Endothelial cell of umbilical vein (primary cell): ENCODE results near the gene HHATL. TPM values are rescaled to one million over a fixed set of nuclear protein-coding genes. Genes with fewer than 3 reads are reported as not detected.

ENCODE experiments used
- BruUV-seq: library from RNA; stranded (reverse); fragments of 400-500 nt; replicated peaks from 2 replicates; lab custom pipeline; 2021; lab: Mats Ljungman, UMichigan
- CTCF ChIA-PET: fragments of 300-600, 350-600 bp; sonication (Branson Sonifier 250); formaldehyde crosslinking; loops from one replicate; lab custom pipeline; 2021; ENCODE audit warnings: antibody characterized with exemption, inconsistent platforms; lab: Charles Lee
- POLR2A ChIA-PET: fragments of 300-600, 350-600 bp; sonication (Branson Sonifier 250); formaldehyde crosslinking; loops from one replicate; lab custom pipeline; 2021; ENCODE audit warnings: antibody characterized with exemption, inconsistent platforms; lab: Charles Lee
- DNase-seq: peaks from one replicate; pipeline ENCODE4 v3.0.0-alpha.2; 2011; ENCODE audit warnings: low read depth, low spot score
- FAIRE-seq: peaks from 2 replicates; lab custom pipeline; 2011; peaks lifted over from hg19 to GRCh38; lab: Jason Lieb, UNC
- H2AFZ ChIP-seq: 2 replicates; pipeline ENCODE4 v1.6.0; 2012; ENCODE audit warnings: low read depth, low read length, control low read depth, inconsistent platforms
- H3K27ac ChIP-seq: 2 replicates; pipeline ENCODE4 v1.5.1; 2011; ENCODE audit warnings: low read depth, mild to moderate bottlenecking, control low read depth, low read length, moderate library complexity; ENCODE audit not compliant: insufficient read depth
- H3K27me3 ChIP-seq, 2 experiments: 2 replicates each; pipeline versions ENCODE4 v1.6.0 to v1.6.1; 2011; ENCODE audit warnings: low read length in 2 of 2, mixed read lengths in 1 of 2; ENCODE audit not compliant: control insufficient read depth in 2 of 2, insufficient read depth in 2 of 2
- H3K36me3 ChIP-seq, 2 experiments: 2 replicates in 1 of 2; 3 replicates in 1 of 2; pipeline ENCODE4 v1.5.1; 2011; ENCODE audit warnings: low read length in 2 of 2, mild to moderate bottlenecking in 1 of 2, moderate library complexity in 1 of 2; ENCODE audit not compliant: control insufficient read depth in 2 of 2, insufficient read depth in 2 of 2; ENCODE audit errors: extremely low read depth in 1 of 2
- H3K4me1 ChIP-seq: 3 replicates; pipeline ENCODE4 v1.5.1; 2011; ENCODE audit warnings: mild to moderate bottlenecking, low read length; ENCODE audit not compliant: control insufficient read depth, insufficient read depth; ENCODE audit errors: extremely low read depth
- H3K4me2 ChIP-seq: 2 replicates; pipeline ENCODE4 v1.6.1; 2011; ENCODE audit warnings: low read length, control low read depth, mixed read lengths; ENCODE audit not compliant: insufficient read depth
- H3K4me3 ChIP-seq, 3 experiments: fragments of 200-600 bp in 1 of 3; sonication (generic), shearing (Covaris generic) in 1 of 3; replicated peaks in 1 of 3; 2 replicates each; pipeline ENCODE4 v1.5.1; 2011 to 2016; ENCODE audit warnings: control low read depth in 3 of 3, low read length in 3 of 3, mild to moderate bottlenecking in 2 of 3, inconsistent platforms in 1 of 3, low read depth in 1 of 3, moderate library complexity in 1 of 3; ENCODE audit not compliant: insufficient read depth in 1 of 3
- H3K79me2 ChIP-seq: 2 replicates; pipeline ENCODE4 v1.6.0; 2012; ENCODE audit warnings: low read length, inconsistent platforms; ENCODE audit not compliant: control insufficient read depth, insufficient read depth
- H3K9ac ChIP-seq: replicated peaks from 2 replicates; pipeline ENCODE3; 2011; ENCODE audit warnings: low read length, control low read depth; ENCODE audit not compliant: insufficient read depth; ENCODE audit errors: extremely low read depth
- H3K9me1 ChIP-seq: replicated peaks from 3 replicates; pipeline ENCODE4 v1.6.0; 2011; ENCODE audit warnings: mild to moderate bottlenecking, low read length; ENCODE audit not compliant: control insufficient read depth, insufficient read depth; ENCODE audit errors: extremely low read depth
- H3K9me3 ChIP-seq: replicated peaks from 2 replicates; pipeline ENCODE4 v1.5.1; 2012; ENCODE audit warnings: low read length, inconsistent platforms; ENCODE audit not compliant: control insufficient read depth, insufficient read depth
- H4K20me1 ChIP-seq: replicated peaks from 2 replicates; pipeline ENCODE3; 2011; ENCODE audit warnings: mild to moderate bottlenecking, low read length; ENCODE audit not compliant: control insufficient read depth, insufficient read depth; ENCODE audit errors: extremely low read depth
- CTCF ChIP-seq, 2 donors: IDR thresholded peaks; 1 replicate in 1 of 2; 2 replicates in 1 of 2; pipeline ENCODE4 v1.5.1; 2011; ENCODE audit warnings: low read length in 2 of 2, mild to moderate bottlenecking in 2 of 2, moderate library complexity in 2 of 2, control low read depth in 1 of 2, inconsistent platforms in 1 of 2, low read depth in 1 of 2; ENCODE audit not compliant: insufficient read depth in 1 of 2; ENCODE audit errors: extremely low read depth in 1 of 2
- EZH2 ChIP-seq: IDR thresholded peaks from 2 replicates; pipeline ENCODE4 v1.6.1; 2012; ENCODE audit warnings: borderline replicate concordance, low read depth, mild to moderate bottlenecking, moderate library complexity, low read length, inconsistent platforms; ENCODE audit not compliant: severe bottlenecking
- FOS ChIP-seq: IDR thresholded peaks from 2 replicates; pipeline ENCODE4 v1.6.1; 2011; ENCODE audit warnings: mild to moderate bottlenecking, low read length, moderate library complexity, borderline replicate concordance; ENCODE audit not compliant: insufficient read depth
- GATA2 ChIP-seq: IDR thresholded peaks from 2 replicates; pipeline ENCODE4 v1.7.0; 2011; ENCODE audit warnings: low read depth, mild to moderate bottlenecking, moderate library complexity, mixed read lengths, low read length; ENCODE audit not compliant: insufficient read length, insufficient read depth
- JUN ChIP-seq: IDR thresholded peaks from 2 replicates; pipeline ENCODE4 v1.6.1; 2011; ENCODE audit warnings: borderline replicate concordance, low read depth; ENCODE audit not compliant: insufficient read length, insufficient read depth
- MYC ChIP-seq: IDR thresholded peaks from one replicate; pipeline ENCODE4 v1.6.1; 2011; ENCODE audit warnings: mild to moderate bottlenecking, low read depth, low read length
- POLR2A ChIP-seq: IDR thresholded peaks from 2 replicates; pipeline ENCODE4 v1.6.1; 2012; ENCODE audit warnings: low read depth, mild to moderate bottlenecking, control low read depth, low read length
- POLR2AphosphoS5 ChIP-seq: IDR thresholded peaks from 2 replicates; pipeline ENCODE4 v1.6.1; 2012; ENCODE audit warnings: low read depth, mild to moderate bottlenecking, control low read depth, low read length, moderate library complexity; ENCODE audit not compliant: insufficient read depth
- dilution Hi-C: fragments of 300-500 bp; cut with MboI; formaldehyde crosslinking; loops from one replicate; pipeline ENCODE4 v1.15.0; 2019; ENCODE audit warnings: low sequenced_read_pairs; ENCODE audit not compliant: extremely low pct_ligation_motif_present
- intact Hi-C: fragments of 100-400 bp; cut with micrococcal nuclease; formaldehyde crosslinking; loops from one replicate; pipeline ENCODE4 v1.10.0; 2022
- polyA plus RNA-seq, 4 experiments: library from polyadenylated mRNA; depleted of rRNA in 3 of 4; stranded (reverse) in 3 of 4; unstranded in 1 of 4; fragments of >200 nt; gene quantifications; 2 replicates each; pipeline versions ENCODE4 v1.2.1 to v1.2.3, GENCODE V29; 2011 to 2012; ENCODE audit warnings: missing spikeins in 1 of 4
- total RNA-seq: library from RNA; stranded (reverse); gene quantifications from 2 replicates; pipeline ENCODE4 v1.2.3, GENCODE V29; 2021
- TF ChIP-seq, protein P1 (sequence below): IDR thresholded peaks from 2 replicates; pipeline ENCODE4 v1.6.1; 2011; ENCODE audit not compliant: insufficient read depth, insufficient read length

Gene HHATL
- total and polyA plus RNA-seq, 2 donors (not counting 3 experiments of a cell fraction or from before 2014, with no cell fraction given): not detected

DNA sequence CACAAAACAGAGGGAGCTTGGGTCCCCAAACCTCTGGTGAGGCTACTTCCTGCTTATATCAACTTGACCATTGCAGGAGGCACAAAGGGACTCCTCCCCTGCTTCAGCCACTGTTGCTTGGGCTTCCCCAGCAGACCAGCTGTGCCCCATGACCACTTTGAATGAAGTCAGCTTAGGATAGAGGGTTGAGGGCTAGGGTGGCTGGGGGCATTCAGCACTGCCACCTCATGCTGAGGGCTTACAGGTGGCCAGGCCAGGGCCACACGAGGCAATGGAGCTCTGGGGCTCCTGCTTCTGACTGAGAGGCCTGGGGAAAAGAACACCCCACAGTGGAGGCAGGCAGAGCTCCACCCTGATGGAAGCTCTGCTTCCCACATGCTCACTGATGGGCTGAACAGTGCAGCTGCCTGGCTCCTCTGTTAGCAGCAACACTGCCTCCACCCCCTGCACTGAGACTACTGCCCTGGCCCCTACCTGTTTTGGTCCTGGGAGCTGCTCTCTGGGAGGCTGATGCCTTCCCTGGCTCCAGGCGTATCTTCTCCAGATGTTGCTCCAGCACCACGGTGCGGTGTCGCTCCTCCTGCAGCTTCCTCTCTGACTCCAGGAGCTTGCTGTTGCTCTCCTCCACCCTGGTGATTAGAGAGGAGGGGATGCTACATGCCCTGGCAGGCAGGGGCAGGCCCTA is 10.2 kb upstream of the HHATL start:
- Histone ChIP-seq H3K9me3 (no peaks in the 10 kb centered on the region), H3K27ac (no peak overlapping the region), H3K9ac (no peak overlapping the region), H4K20me1 (no peaks in the 10 kb centered on the region), H2AFZ (no peak overlapping the region), H3K79me2 (no peaks in the 10 kb centered on the region), H3K4me2 (no peak overlapping the region), H3K4me3 (no peak overlapping the region), H3K27me3 (peaks cover 0 to 8% of the 10 kb centered on the region in 2 experiments), H3K36me3 (no peaks in the 10 kb centered on the region), H3K4me1 (no peaks in the 10 kb centered on the region), H3K9me1 (no peaks in the 10 kb centered on the region)
- ChIA-PET CTCF (interaction anchor here (1.8 to 2.2 kb wide), 2 partner anchors 11 to 31 kb away, joined by 7 to 9 read pairs; no protein-coding TSS in a partner anchor), POLR2A (no interaction called here)
- dilution Hi-C loops: no loop called here
- TF ChIP-seq EZH2 (no peak), MYC (no peak), POLR2A (no peak), FOS (no peak), POLR2AphosphoS5 (no peak), CTCF (IDR thresholded peaks at IDR 0.05; ENCODE audit: extremely low read depth in 1 of 2, insufficient read depth in 1 of 2, low read depth in 1 of 2, low read length in 2 of 2) (no peak), JUN (no peak), GATA2 (no peak)
- TF ChIP-seq, protein P1, sequence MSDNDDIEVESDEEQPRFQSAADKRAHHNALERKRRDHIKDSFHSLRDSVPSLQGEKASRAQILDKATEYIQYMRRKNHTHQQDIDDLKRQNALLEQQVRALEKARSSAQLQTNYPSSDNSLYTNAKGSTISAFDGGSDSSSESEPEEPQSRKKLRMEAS: no peak
- no TSS peak for BruUV-seq
- FAIRE-seq: no peak
- no peak for DNase-seq
- intact Hi-C loops: no loop called here
